HG03432 (cell line): ENCODE measurements around the gene SPDYE1.
A peak's percentile ranks its signal among the peaks of the same experiment; 100 is the strongest.
"Not testable (repeated sequence)": the region's sequence is repeated elsewhere in the genome, so short reads cannot be mapped to it uniquely, and the experiment has no call there.

Source experiments
- ATAC-seq: cut with Tn5 transposase; IDR thresholded peaks from one replicate; pipeline ENCODE4 v1.9.1; 2021; ENCODE audit warnings: mild to moderate bottlenecking, moderate library complexity; ENCODE audit not compliant: unreplicated experiment

The SPDYE1 gene

DNA sequence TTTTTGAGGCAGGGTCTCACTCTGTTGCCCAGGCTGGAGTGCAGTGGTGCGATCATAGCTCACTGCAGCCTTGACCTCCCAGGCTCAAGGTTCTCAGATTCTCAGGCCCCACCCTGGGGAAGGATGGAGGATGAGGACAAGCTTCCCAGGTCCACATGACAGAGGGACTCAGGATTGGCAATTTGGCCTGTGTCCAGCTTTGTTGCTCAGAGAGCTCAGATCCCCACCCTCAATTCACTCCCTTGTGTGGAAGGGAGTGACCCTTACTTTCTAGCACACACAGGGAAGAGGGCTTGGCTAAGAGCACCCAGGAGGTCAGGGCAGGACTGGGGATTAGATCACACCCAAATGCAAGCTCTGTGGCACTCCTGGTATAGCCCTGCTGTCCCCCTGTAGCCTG is 6.9 kb upstream of the SPDYE1 start:
- not testable (repeated sequence) for ATAC-seq

DNA sequence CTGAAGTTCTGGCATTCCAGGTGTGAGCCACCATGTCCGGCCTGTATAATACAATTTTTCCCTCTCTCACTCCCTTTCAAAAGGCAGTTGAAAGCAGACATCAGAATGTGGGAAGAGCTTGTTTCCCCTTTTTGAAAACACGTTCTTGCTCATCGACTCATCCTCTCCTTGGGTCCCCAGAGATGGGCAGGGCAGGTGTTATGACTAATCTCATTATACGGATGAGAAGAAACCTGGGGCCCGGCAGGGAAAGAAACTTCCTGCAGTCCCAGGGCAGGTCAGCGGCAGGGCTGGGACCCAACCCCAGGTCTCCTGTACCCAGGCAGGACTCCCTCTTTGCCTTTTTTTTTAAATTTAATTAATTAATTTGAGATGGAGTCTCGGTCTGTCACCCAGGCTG is 4.8 kb upstream of the SPDYE1 start:
- peak; percentile 93 for ATAC-seq

DNA sequence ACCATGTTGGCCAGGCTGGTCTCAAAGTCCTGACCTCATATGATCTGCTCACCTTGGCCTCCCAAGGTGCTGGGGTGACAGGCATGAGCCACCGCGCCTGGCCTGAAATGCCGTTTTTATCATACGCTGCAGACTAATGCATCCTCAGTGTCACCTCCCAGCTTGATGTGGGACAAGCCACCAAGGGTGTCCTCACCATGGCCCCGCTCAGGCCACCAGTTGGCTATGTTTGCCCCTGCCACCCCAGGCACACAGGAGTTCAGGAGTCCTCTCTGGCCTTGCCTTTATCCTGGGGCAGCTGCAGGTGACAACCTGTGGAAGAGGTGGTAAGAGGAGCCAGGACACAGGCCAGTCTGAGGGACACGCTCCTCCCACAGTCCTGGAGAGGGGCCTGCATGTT is 3.0 kb upstream of the SPDYE1 start:
- ATAC-seq = not testable (repeated sequence)

DNA sequence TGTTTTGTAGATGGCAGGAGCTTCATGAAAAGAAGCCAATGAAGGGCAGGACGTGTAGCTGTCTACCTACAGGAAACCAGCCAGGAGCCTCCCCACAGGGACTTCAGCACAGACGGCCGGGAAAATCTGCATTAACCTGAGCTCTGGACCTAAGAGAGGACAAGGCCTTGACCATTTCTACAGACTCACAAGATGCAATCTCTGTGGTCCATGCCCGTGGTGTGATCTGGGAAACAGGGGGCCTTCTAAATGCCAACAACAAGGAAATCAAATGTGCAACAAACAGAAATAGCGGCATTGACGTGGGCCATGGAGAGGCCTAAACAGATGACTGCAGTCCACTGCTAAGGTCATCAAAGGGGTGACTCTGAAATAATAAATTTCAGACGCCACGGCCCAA is 14.4 kb downstream of the SPDYE1 start:
- ATAC-seq = not testable (repeated sequence)

DNA sequence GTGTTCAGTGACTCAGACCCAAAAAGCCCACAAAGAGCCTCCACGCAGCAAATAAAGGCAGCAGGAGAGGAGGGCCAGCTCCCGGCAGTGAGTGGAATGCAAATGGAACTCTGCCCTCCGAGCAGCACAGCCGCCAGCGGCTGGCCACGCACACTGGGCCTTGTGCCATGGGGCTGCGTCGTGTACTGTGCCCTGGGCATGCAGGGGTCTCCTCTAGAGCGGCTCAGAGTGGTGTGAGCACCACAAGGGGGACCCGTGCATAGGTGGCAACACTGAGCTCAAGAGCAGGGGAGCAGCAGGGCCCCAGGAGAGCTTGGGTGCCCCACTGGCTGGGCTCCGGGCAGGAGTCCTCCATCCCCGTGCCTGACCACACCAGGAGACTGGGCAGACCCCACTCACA is 17.4 kb downstream of the SPDYE1 start:
- ATAC-seq = not testable (repeated sequence)

DNA sequence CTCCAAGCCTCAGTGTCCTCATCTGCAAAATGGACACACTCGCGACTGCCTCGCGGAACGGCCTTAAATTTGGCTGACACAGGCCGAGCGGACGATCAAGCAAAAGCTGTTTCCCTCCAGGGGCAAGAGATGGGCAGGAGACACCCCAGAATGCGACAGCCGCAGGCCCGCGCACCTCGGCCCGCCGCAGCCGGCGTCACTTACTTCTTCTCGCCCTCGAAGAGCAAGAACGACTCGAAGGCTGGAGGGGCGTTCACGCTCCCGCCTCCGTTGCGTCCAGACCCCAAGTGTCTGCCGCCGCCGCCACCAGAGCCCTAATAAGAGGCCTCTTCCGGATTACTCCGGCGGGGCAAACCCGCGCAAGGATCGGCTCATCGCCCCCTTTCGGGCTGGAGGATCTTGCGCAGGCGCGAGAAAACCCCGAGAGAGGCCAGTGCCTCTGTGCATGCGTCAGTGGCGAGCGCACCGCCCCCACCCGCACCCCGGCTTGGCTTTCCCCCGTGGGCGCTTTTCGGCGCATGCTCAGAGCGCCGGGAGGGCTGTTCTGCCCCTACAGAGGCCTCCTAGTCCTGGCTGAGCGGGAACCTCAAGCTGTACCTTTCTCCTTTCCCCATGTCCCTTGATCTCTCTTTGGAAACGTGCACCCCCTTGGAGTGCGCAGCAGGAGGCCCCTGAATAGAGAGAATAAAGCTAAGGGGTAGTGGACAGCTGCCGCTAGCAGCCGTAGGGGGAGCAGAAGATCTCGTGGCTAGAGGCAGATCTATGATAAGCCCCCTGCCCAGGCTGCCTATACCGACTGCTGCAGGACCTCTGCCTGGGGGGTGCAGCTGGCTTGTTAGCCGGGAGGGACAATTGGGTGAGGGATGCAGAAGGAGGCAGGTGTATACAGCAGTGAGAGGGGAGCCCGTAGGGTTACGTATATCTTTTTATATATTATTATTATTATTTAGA is 21.4 kb downstream of the SPDYE1 start:
- ATAC-seq = peak; percentile 95

DNA sequence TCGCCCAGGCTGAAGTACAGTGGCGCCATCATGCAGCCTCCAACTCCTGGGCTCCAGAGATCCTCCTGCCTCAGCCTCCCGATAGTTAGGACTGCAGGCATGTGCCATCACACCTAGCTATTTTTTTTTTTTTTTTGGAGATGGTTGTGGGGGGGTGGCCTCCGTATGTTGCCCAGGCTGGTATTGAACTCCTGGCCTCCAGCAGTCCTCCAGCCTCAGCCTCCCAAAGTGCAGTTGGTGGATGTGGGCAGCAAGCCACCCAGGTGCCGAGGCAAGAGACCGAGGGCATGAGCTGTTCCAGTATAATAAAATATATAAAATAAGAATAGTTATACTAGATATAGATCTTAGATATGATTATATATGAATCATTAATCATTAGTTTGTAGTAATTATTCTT is 22.1 kb downstream of the SPDYE1 start:
- not testable (repeated sequence) for ATAC-seq

DNA sequence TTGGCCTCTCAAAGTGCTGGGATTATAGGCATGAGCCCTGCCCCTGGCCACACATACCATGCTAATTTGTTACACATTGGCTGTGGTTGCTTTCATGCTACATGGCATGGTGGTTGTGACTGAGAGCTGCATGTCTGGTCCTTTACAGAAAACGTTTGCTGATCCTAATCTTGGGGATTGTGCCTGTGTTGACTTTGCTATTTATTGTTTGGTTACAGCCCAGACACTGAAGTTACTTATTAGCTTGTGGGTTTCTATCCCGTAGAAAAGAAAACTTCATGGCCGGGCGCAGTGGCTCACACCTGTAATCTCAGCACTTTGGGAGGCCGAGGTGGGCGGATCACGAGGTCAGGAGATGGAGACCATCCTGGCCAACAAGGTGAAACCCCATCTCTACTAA is 24.4 kb downstream of the SPDYE1 start:
- ATAC-seq = not testable (repeated sequence)

DNA sequence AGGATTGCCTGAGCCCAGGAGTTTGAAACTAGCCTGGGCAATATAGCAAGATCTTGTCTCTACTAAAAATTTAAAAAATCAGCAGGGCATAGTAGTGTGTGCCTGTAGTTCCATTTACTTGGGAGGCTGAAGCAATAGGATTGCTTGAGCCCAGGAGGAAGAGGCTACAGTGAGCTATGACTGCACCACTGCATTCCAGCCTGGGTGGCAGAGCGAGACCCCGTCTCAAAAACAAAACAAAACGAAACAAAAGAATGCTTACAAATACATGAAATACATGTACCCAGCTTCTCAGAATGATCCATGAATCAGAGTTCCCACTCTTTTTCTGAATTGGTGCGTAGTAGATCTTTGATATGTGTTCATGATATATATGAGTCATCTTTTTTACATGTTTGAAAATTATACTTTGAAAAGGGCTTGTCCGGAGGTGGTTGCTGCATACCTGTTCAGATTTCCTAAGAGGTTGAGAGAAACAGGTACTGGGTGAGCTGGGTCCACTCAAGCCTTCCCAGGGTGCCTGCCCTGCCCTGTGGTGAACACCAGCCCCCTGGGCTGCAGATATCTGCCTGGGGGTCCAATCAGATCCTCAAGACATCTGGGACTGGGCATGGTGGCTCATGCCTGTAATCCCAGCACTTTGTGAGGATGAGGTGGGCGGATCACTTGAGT is 25.2 kb downstream of the SPDYE1 start:
- ATAC-seq = not testable (repeated sequence)

DNA sequence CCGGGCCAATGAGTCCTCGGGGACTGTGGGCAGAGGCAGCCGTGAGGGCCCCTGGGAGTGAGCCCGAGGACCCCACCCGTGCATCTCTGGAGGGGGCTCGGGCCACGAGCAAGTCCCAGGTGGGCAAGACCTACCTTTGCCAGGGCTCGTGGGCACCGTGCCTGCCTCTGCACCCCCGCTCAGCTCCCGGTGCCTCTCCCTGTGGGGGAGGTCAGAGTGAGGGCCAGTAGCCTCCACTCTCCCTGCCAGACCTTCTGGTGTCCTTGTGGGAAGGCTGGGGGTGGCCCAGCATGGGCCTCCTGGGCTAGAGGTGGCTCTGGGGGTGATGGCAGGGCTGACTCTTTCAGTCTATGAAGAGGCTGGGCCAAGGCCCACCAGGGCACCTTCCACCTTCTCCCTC is 31.7 kb downstream of the SPDYE1 start:
- ATAC-seq = not testable (repeated sequence)

DNA sequence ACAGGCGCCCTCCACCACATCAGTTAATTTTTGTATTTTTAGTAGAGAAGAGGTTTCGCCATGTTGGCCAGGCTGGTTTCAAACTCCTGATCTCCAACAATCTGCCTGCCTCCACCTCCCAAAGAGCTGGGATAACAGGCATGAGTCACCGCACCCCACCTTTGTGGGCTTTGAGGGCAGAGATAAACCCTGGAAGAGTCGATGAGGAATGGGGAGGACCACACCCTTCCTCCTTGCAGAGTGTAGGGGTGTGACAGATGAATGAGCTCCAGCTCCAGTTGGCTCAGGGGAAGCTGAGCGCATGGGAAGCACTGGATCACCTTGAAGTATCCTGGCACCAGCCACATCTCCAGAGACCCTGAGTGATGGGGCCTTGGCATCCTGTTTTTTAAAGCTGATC is 32.3 kb downstream of the SPDYE1 start:
- not testable (repeated sequence) for ATAC-seq

DNA sequence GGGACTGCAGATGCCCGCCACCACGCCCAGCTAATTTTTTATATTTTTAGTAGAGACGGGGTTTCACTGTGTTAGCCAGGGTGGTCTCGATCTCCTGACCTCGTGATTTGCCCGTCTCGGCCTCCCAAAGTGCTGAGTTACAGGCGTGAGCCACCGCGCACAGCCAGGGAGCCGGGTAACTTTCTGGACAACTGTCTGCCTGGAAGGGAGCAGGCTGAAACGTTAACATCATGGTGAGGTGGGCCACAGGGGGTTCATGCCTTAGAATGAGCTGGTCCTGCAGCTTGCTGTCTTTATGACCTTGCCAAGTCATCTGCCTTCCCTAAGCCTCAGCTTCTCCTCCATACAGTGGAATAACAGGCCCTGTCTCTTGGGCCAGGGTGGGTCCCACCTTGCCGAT is 33.6 kb downstream of the SPDYE1 start:
- not testable (repeated sequence) for ATAC-seq

DNA sequence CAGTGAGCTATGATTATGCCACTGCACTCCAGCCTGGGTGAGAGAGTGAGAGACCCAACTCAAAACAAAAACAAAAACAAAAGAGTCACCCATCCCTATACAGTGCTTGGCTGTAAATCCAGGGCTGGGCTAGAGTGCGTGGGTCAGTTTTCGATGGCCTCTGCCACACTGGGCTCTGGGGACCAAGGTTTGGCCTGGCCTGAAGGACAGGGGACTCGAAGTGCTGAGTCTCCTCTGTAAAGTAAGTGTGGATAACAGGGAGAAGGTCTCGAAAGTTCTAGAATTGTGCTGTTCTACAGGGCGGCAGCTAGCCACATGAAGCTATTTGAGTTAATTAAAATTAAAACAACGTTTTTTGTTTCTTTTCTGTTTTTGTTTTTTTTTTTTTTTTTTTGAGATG is 34.3 kb downstream of the SPDYE1 start:
- ATAC-seq = not testable (repeated sequence)

DNA sequence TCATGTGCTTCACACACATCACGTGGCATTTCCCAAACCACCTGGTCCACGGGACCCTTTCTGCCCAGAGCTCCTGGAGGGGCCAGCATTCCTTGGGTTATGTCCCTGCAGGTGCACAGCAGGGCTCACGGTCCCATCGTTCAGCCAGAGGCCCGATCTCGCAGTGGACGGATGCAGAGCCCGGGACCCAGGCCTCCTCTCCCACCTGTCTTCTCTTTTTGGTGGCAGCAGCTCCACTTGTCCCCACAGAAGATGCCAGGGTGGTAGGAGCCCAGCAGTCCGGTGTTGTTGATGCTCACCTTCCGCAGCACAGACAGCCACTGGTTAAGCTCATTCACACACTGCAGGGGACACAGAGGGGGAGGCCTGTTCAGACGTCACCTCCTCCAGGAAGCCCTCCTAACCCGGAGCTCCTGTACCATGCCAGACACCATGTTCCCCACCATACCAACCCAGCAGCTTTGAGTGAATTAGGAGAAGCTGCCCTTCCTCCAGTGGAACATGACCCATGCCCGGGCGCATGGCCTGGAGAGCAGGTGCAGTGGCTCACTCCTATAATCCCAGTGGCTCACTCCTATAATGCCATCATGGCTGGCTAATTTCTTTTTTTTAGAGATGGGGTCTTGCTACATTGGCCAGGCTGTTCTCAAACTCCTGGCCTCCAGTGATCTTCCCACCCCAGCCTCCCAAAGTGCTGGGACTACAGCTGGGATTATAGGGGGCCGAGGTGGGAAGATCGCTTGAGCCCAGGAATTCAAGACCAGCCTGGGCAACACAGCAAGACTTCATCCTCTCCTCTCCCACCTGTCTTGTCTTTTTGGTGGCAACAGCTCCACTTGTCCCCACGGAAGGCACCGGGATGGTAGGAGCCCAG is 36.5 kb downstream of the SPDYE1 start:
- ATAC-seq = not testable (repeated sequence)

DNA sequence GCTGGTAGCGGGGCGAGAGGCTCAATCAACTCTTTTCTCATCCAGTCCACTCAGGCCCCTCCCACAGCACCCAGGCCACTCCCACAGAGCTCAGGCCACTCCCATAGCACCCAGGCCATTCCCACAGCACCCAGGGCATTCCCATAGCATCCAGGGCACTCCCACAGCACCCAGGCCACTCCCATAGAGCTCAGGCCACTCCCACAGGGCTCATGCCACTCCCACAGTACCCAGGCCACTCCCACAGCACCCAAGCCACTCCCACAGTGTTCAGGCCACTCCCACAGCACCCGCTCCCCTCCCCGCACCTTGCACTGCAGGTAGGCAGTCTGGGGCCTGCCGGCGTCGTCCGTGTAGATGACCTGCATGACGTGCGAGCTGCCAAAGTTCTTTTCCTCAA is 38.7 kb downstream of the SPDYE1 start:
- ATAC-seq = not testable (repeated sequence)

DNA sequence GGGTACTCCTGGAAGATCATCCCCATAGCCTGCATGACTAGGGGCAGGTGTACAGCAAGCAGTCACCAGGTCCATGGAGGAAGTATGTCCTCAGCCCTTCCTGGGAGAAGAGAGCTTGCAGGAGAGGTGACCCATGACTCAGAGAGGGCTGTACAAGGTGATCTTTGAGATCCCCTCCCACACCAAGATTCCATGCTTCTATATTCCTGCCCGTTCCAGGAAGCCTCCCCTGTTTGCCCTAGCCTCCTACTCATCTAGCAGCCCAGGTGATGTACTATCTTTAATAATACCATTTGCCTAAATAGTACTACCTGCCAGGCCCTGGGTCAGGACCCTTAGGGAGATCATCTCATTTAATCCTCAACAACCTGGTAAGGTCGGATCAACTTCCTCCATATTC is 40.3 kb downstream of the SPDYE1 start:
- ATAC-seq = not testable (repeated sequence)

DNA sequence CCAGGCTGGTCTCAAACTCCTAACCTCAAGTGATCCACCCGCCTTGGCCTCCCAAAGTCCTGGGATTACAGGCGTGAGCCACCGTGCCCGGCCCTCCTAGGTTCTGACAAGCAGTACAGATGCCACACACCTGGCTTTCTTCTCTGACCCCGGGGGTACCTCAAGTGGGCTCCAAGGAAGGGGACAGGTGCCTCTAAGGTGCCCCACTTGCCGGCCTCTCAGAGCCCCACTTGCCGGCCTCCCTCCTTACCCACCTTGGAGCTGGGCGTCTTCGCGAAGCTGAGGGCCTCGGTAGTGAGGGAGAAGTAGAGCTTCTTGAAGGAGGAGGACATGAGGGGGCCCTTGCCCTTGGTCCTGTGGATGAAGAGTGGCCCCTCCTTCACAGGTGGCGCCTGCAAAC is 40.9 kb downstream of the SPDYE1 start:
- ATAC-seq = not testable (repeated sequence)

DNA sequence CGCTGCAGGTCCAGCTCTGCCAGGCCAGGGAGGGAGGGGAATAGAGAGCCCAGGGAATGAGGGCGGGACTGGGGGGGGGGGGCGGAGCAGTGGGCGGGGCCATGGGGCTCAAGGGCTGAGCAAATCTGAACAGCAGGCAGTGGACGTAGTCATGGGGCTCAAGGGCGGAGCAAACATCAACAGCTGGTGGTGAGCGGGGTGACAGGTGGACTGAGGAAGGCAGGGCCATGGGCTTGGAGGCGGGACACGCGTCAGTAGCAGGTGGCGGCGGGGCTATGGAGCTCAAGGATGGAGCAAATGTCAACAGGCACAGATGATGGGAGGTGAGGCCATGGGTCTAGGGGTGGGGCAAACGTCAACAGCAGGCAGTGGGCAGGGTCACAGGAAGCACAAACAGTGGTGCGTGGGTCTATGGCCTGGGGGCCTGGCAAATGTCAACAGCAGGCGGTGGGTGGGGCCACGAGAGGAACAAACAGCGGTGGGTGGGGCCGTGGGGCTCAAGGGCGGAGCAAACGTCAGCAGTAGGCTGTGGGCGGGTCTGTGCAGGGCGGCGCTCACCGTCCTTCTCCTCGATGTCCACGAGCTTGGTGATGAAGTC is 41.4 kb downstream of the SPDYE1 start:
- peak; percentile 72 for ATAC-seq

DNA sequence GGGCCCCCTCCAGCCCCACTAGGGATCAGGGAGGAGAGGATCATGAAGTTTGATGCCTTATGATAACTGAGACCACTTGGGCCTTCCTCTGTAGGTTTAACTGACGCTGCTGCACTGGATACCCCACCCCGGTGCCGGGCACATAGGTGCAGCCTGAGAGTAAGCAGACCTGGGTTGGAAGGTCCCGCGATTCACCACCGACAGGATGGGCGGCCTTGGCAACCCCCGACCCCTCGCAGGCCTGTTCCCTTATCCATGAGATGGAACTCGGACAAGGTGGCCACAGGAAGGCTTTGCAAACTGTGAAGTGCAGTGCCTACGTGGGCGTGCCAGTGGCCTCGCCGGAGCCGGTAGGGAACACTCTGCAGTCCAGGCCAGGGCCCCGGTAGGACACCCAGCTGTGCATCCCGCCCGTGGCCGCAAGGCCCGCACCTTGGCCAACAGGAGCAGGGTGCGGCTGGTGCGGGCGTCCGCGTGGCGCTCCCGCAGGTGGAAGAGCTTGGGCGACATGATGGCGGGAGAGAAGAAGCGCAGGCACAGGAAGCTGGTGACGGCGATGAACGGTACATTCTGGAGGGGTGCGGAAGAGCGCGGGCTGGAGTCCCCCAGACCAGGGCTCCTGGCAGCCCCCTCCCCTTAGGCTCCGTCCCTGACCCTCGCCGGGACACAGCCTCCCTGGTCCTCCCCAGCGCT is 42.2 kb downstream of the SPDYE1 start:
- peak; percentile 7 for ATAC-seq

DNA sequence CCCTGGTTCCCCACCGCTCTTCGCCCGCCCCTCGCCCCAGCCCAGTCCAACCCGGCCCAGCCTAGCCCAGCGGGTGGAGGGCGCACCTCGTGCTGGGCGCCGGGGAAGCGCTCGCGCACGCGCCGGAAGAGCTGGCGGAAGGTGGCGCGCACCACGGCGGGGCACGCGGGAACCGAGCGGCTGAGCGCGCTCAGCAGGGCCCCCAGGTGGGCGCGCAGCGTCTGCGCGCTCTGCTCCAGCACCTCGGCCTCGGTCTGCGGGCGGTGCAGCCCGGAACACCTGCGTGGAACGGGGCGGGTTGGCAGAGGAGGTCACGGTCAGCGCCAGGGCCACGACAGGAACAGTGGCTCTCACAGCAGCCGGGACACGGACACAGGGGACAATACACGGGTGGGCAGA is 42.8 kb downstream of the SPDYE1 start:
- peak; percentile 51 for ATAC-seq
